Breast epithelium (tissue), 3 donors: ENCODE measurements around the gene EIF6.

Experiments
- CTCF ChIP-seq, 3 donors: fragments of 450-650 bp; IDR thresholded peaks; one replicate each; pipeline ENCODE4 v1.5.1; 2016 to 2017; ENCODE audit warnings: antibody characterized with exemption in 3 of 3, mild to moderate bottlenecking in 3 of 3, moderate library complexity in 3 of 3
- POLR2AphosphoS5 ChIP-seq, 3 donors: sonication (generic); formaldehyde crosslinking; IDR thresholded peaks; one replicate each; pipeline ENCODE4 v1.6.1; 2017; ENCODE audit warnings: antibody characterized with exemption in 3 of 3

GRCh38 chr20:35274172-35275092 is 10.1 kb downstream of the EIF6 start:
- TF ChIP-seq CTCF (IDR thresholded peaks at IDR 0.05) (no peak), POLR2AphosphoS5 (IDR thresholded peaks at IDR 0.05) (no peak)
